ENCODE results near the gene PCBP2.
A peak's percentile ranks its signal among the peaks of the same experiment; 100 is the strongest.

Gene PCBP2

DNA sequence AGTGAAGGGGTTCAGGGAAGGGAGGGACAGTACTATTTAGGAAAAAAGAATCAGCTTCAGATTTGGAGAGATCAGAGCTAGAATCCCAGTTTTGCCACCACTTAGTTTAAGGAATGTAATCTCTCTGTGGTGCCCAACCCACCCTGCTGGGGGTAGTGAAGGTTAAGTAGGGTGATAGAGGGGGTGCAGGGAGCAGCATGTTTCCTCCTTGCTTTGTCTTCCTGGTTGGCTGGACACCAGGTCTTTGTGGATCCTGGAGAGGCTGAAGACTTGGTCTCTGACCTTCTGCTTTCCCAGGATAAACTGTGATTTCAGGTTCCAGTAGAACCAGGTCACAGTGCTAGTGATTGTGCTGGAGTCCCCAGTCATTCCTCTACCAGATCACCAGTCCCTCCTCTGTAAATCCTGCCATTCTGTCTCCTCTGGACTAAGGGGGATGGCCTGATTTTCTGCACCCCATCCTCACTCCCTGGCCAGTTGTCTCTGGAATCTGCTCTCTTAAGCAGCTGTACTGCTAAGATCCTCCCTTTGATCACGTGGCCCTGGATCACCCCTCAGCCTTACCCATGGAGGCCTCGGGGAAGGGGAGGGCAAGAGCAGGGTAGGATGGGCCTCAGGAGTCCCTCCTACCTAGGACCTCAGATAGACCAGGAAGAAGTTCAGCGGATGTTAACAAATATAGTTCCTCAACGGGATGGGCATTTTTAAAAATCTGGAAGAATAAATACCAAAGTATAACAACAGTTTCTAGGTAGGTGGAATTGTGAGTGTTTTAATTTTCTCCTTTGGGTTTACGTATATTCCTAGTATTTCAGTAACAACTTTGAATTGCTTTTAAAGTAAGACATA, 44.2 kb downstream of the PCBP2 start:
- DNase-seq = no peak

DNA sequence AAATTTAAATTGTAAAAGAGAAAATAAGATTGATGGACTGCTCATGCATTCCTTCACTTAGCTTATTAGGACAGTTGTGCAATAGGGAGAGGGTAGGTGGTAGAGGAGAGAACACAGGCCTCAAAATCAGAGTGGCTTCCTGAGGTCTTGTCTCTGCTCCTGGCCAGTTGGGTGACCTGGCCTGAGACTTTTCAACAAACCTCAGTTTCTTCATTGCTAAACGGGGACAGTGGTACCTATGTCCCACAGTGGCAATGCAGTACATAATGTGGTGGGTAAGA, 44.8 kb downstream of the PCBP2 start:
- no peak for DNase-seq

DNA sequence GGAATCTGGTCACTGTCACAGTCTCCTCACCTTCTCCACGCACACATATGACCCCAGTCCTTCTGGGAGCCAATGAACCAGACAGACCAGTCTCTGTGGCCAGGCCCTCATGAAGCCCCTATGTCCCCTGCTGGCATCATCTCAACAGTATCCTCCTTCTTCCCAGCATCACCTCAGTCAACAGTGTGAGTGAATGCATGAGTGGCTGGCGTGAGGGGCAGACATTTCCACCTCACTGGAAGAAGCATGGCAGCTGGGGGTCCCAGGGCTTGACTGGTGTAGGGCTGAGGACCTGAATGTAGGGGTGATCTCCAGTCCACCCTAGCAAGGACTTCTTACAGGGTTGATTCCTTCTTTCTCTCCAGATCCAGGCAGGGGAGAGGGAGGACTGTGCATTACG, 45.6 kb downstream of the PCBP2 start:
- DNase-seq = no peak

DNA sequence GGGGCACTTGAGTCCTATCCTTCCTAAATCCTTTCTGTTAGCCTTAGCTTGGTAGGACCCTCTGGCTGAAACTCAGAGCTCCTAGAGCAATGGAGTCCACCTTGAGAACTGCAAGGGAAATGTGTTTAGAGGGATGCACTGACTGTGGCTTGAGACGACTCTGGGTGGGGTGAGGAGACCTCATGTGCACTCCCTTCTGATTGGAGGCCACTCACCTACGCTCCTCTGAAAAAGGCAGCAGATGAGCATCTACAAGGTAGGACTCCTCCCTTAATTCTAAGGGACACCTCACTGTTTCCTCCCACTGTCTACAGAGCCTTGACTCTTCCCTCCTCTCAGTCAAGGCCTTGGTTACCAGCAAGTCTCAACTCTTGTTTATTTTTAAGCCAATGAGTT, 46.3 kb downstream of the PCBP2 start:
- DNase-seq = peak in 1 of 5 experiments; percentile 40

DNA sequence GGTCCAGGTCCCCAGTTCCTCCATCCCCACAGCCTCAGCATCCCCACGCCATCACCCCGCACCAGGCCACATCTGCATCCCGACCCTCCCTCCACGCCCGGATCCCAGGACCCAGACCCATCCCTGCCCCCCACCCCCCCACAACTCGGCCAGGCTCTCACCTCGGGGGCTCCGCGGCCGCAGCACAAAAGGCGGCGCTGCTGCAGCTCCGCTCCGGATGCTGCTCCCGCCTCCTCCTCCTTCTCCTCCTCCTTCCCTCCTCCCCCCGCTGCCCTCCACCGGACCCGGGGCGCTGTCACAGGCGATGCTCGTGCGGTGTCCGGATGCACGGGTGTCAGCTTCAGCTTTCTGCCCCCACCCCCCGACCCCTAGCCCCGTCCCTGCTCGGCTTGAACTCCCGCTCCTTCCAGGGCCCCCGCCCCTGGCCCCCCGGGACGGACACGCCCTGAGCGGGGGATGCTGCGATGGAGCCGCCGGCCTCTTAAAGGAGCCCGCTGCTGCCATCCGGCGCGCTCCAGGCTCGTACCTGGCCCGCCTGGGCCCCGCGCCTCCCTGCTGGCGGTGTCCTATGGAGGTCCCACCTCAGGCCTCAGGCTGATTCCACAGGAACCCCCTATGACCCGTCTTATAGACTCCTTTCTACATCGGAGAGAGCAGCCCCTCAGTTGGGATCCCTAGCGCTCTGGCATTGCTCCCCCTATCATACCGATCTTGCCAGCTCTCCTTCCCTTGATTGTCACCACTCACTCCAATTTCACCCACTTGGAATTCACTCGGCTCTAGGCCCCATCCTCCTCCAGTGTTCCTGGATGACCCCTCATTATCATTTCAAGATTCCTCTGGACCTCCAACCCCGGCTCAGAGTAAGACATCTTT, 47.6 kb downstream of the PCBP2 start, which contains the start of gene MAP3K12:
MAP3K12 (minus strand) TSS at position 193 of the 876 bp plus-strand sequence. CDS start 12,067 bp downstream, outside the sequence.
- DNase-seq = peak; percentile 23 to 73 (median 49)

DNA sequence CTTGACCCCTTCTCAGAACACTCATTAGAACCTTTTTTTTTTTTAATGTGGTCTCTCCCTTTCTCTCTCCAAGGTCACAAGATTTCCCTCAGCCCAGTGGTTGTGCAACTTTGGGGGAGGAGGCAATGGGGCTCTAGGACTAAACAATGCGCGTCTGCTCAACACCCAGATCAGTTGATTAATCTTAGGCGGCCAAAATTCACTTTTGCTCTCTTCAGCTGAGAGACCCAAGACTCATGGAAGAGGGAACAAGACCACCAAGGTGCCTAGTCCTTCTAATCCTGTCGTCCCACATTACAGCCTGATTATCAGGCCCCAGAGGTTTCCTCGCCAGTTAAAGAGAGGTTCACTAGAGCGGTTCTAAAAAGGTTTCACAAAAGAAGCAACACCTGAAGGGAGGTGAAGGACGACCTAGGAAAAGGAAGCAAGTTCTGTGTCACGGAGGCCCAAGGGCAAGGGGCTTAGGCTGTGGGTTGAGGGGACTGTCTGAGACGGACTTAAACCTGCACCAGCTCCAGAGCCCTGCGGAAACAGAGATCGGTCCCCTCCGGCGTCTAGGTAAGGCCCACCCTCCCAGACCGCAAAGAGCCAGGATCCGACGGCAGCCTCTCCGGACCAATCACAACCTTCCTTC, 48.4 kb downstream of the PCBP2 start:
- peak in 2 of 5 experiments; percentile 31 to 55 for DNase-seq

DNA sequence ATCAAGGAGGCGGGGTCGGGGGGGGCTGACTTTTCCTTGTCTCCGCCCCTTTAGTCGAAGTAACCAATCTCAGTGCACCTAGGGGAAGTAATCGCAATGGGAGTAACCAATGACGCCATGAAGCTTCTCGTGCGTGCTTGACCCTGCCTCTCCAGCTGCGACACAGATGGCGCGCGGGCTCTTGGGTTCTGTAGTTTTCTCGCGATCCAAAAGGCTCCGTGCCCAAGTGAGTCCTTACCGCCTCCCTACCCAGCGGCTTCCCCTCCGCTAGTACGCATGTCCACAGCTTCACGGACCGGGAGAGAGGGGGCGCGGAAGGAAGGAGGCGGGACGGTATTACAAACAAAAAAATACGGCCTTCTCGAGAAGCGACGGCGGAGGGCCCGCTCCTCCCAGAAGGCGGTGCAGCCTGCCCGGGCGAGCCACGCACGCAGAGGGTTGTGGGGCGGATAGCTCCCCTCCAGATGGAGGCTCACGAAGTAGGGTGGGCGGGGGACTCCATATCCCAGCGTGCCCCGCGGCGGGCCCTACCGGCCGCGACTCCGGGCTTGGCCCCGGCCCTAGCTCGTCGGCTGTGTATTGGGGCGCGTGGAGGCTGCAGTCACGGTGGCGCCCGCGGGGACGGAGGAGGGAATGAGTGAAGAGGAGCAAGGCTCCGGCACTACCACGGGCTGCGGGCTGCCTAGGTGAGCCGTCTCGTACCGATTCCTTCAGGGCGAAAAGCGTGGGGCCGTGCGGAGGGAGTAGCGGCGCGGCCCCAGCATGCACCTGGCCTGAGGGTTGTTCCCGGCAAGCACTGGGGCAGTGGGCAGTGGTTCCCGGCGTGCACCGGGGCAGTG, 49.1 kb downstream of the PCBP2 start, which contains the start of gene TARBP2:
TARBP2 (plus strand) TSS at position 508 of the 839 bp plus-strand sequence; CDS start at position 634, 126 bp downstream.
- DNase-seq = peak; percentile 90 to 99 (median 97)

DNA sequence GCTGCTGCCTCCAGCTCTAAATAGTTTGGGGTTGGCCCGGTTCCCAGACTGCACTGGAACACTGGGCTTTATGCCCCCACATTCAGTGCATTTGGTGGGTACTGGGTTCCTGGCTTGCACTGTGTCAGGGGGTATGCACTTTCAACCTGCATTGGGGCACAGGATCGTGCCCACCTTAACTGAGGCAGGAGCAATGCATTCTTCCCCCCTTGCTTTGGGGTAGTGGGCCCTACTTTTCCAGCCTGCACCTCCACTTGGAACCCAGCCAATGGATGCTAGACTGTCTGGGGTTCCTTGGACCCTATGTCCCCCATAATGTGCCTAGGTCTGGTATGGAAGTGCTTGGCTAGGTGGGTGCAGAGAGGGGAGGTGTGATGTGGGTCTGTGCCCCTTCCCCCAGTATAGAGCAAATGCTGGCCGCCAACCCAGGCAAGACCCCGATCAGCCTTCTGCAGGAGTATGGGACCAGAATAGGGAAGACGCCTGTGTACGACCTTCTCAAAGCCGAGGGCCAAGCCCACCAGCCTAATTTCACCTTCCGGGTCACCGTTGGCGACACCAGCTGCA, 49.8 kb downstream of the PCBP2 start:
- no peak for DNase-seq

DNA sequence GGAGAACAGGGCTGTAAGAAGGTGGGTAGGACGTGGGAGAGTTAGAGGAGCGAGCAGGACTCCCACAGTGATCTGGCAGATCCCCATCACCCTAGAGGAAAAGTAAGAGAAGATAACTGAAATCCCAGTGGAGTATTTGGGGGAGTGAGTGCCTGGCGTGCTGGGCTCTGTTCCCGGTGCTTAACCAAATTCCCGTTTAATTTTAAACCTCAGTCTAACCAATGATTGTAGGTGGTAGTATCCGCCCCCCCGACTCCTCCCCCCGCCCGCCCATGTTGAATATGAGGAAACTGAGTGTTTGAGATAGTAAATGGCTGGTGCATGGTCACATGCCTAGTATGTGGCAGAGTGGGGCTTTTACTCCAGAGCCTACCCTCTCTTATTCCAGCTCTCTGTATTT, 50.4 kb downstream of the PCBP2 start:
- DNase-seq = no peak

DNA sequence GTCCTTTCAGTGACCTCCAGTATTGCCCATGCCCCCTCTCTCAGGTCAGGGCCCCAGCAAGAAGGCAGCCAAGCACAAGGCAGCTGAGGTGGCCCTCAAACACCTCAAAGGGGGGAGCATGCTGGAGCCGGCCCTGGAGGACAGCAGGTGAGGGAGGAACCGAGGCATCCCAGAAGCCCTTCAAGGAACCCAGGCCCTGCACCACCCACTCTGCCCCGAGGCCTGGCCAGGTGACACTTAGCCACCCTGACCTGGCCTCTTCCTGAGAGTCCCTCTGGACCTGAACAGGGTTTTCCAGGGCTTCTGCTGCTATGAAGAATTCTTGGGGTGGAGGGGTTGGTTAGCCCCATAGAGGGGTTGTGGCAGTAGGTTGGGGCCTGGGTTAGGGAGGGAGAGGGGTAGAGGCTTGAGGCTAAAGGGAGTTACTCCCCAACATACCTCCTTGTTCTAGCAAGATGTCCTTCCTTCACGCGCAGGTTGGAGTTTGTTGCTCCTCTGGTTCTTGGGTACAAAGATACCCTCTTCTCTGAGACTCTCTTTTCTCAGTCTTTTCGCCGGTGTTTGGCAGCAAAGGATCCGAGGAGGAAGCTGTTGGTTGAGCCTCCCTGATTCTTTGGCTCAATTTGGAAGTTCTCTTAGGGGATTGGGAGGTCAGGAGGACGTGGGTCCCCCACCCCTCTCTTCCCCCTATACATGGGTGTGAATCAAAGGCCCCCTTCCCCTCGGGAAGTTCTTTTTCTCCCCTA, 51.3 kb downstream of the PCBP2 start:
- no peak for DNase-seq

DNA sequence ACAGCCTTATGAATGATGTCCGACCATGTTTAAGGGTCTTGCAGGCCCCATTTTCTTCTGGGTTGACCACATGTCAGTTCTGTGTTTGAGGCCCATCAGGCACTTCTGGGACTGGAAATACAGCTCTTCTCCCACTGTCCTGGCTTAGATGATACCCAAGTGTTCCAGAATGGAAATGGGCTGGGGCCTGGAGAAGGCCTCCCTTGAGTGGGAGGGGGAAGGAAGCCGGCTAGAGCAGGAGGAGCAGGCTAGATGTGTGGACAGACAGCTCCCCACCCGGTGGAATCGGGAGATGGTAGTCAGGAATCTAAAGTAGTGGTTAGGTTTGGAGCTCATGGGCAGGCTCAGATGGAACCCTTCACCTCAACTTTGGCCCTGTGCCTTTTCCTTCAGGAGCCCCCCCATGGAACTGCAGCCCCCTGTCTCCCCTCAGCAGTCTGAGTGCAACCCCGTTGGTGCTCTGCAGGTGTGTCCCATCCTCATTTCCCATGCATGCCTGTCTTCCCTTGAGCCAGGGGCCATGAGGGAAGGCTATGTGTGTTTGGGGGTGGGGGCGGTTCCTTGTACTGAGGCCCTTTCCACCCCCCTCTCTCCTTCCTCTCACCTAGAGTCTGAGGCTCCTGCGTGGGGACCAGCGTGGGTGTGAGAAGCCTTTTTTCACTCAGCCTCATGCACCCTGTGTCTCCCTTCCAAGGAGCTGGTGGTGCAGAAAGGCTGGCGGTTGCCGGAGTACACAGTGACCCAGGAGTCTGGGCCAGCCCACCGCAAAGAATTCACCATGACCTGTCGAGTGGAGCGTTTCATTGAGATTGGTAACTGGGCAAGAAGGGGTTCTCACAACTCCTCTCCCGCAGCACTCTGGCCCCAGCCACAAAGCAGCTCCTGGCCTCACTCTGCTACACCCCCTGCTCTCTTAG, 52.4 kb downstream of the PCBP2 start:
- no peak for DNase-seq

DNA sequence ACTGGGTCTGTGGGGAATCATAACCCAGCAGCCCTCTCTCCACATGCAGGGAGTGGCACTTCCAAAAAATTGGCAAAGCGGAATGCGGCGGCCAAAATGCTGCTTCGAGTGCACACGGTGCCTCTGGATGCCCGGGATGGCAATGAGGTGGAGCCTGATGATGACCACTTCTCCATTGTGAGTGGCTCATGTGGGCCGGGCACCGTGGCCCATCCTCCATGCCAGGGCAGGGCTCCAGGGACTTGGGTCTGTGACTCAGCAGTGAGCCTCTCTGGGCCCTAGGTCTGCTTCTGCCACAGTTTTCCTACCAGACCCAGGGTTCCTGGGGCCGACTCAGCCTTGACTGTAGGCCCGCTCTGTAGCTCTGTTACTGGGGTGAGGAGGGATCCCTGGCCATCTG, 53.2 kb downstream of the PCBP2 start:
- no peak for DNase-seq

DNA sequence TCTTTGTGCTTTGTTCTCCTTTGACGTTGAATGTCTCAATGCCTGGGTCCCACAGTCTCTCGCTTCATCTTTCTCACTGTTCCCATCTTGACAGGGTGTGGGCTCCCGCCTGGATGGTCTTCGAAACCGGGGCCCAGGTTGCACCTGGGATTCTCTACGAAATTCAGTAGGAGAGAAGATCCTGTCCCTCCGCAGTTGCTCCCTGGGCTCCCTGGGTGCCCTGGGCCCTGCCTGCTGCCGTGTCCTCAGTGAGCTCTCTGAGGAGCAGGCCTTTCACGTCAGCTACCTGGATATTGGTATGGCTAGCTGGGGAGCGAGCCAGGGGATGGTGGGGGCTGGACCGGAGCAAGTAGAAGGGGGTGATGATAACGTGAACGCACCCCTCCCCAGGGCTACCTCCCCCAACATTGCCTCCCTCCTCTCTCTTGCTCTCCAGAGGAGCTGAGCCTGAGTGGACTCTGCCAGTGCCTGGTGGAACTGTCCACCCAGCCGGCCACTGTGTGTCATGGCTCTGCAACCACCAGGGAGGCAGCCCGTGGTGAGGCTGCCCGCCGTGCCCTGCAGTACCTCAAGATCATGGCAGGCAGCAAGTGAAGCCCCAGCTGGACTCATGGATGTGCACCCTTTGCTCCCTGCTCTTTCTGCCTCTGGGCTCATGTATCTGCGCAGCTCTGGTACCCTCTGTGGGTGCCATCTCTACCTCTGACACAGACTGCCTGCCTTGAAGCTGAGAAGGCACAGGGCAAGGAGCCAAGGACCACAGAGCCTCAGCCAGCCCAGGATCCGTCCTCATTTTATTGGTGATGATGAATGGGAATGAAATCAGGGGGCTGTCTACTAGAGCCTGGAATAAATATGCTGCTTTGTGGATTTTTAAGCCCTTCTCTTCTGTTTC, 53.9 kb downstream of the PCBP2 start:
- DNase-seq = no peak

DNA sequence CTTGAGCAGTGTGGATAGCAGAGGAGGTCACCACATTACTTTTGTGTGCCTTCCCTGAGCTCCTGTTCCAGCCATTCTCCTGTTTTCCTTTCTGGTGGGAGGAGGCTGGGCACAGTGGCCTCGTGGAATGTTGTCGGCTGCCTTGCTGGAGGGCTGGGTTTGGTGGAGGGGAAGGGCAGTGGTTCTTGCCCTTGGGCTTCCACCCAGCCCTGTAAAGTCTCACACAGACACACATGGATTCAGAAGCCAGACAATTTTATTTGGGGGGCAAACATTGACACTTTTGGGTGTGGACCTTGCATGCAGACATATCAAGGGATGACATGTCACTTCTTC, 54.5 kb downstream of the PCBP2 start:
- DNase-seq = no peak

DNA sequence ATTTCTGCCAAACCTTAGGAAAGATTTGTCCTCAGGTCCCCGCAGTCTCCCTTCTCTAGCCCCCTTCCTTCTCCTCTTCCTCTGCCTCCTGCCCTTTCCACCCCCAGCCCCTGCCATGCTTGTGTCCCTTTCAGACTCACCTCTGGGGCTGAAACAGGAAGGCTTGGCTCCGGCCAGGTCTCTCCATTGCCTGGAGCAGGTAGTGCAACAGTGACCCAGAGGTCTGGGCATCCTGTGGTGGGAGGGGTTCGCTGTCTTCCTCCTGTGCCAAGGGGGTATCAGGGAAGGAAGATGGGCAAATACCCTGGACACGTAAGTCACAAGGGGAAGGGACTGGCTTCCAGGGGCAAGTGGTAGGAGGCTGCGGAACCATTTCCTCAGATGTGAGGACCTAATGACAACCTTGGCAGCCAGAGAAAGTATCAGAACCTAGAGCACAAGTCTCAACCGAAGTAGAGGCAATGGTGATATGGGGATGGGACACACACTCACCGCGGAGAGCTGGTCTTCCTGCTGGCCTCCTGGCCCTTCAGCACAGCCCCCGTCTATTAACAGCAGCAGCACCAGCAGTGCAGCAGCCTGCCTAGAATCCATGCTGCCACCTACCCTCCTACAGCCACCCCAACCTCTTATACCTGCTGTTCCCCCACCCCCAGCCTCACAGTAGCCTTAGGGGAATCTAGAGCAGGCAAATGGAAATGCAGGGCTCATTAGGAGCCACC, 55.1 kb downstream of the PCBP2 start, which contains the start of gene NPFF:
NPFF (minus strand) TSS at position 604 of the 722 bp plus-strand sequence; CDS start at position 594, 10 bp downstream.
- no peak for DNase-seq

DNA sequence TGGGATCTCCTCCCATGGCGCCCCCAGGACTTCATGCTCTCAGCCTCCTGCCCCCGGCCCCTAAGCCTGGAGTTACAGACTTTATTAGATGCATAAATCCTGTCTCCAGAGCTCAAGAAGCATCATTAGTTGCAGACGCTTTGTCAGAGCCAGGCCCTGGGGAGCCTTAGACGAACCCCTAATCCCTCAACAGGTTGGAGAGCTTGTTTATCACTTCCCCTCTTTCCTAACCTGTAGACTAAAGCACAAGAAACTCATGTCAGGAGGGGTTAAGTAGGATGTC, 55.6 kb downstream of the PCBP2 start:
- DNase-seq = no peak

DNA sequence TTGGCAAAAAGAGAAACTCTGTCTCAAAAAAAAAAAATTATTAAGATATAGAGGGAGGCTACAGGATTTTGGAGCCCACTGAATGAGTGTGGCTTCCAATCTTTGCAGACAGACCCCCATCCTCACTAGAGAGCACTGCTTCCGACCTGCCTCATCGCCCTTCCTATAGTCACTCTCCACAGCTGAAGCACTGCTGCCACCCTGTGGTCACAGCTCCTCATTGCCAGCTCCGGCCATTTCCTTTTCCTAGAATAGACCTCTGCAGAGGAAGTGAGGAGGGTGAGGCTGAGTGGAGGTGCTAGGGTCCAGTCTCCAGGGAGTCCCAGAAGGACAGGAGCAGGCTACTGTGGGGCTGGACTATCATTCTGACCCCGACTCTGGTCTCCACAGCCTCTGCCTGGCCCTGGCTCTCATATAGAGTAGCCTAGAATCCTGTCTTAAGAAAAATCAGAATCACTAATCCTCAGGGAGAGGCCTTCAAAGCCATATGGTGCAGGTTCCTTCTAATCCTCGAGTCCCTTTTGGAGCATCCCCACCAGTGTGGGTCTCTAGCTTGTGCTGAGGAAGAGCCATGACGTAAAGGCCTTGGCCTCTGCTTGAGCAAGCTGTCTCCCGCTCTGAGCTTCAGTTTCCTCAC, 56.8 kb downstream of the PCBP2 start:
- peak; percentile 41 to 75 (median 69) for DNase-seq

Data from T-helper 2 cell (primary cell).